H9 (cell line): ENCODE results near the gene AIF1L. TPM values are rescaled to one million over a fixed set of nuclear protein-coding genes. Genes with fewer than 3 reads are reported as not detected.

Source experiments
- DNase-seq: peaks from one replicate; pipeline ENCODE4 v3.0.0-alpha.2; 2017
- H2AFZ ChIP-seq: one replicate; pipeline ENCODE4 v1.6.1; 2013; ENCODE audit warnings: mild to moderate bottlenecking, low read length, control low read depth, moderate library complexity
- H2AK5ac ChIP-seq: 2 replicates; pipeline ENCODE4 v1.6.1; 2013; ENCODE audit warnings: low read length, control low read depth, mixed read lengths; ENCODE audit not compliant: insufficient read length
- H2BK120ac ChIP-seq: one replicate; pipeline ENCODE4 v1.6.1; 2013; ENCODE audit warnings: low read depth, mild to moderate bottlenecking, low read length, control low read depth, inconsistent platforms; ENCODE audit not compliant: poor library complexity, severe bottlenecking
- H2BK12ac ChIP-seq: 2 replicates; pipeline ENCODE4 v1.6.1; 2013; ENCODE audit warnings: low read length, control low read depth, mixed read lengths, low read depth; ENCODE audit not compliant: insufficient read length
- H2BK15ac ChIP-seq: 2 replicates; pipeline ENCODE4 v1.6.1; 2013; ENCODE audit warnings: low read depth, low read length, control low read depth
- H2BK20ac ChIP-seq: one replicate; pipeline ENCODE4 v1.6.1; 2013; ENCODE audit warnings: low read depth, mild to moderate bottlenecking, low read length, control low read depth, inconsistent platforms; ENCODE audit not compliant: poor library complexity, severe bottlenecking
- H2BK5ac ChIP-seq: 2 replicates; pipeline ENCODE4 v1.6.1; 2013; ENCODE audit warnings: low read length, control low read depth, mixed read lengths; ENCODE audit not compliant: insufficient read length
- H3K14ac ChIP-seq: 2 replicates; pipeline ENCODE4 v1.6.1; 2013; ENCODE audit warnings: low read length, control low read depth; ENCODE audit not compliant: insufficient read depth
- H3K18ac ChIP-seq: 2 replicates; pipeline ENCODE4 v1.6.1; 2013; ENCODE audit warnings: low read depth, mild to moderate bottlenecking, mixed read lengths, low read length, control low read depth; ENCODE audit not compliant: insufficient read length
- H3K23ac ChIP-seq: 2 replicates; pipeline ENCODE4 v1.6.1; 2013; ENCODE audit warnings: low read length, control low read depth, mixed read lengths, low read depth; ENCODE audit not compliant: insufficient read length
- H3K23me2 ChIP-seq: 2 replicates; pipeline ENCODE4 v1.6.1; 2013; ENCODE audit warnings: low read depth, mild to moderate bottlenecking, mixed read lengths, low read length, control low read depth; ENCODE audit not compliant: insufficient read length, poor library complexity, severe bottlenecking
- H3K27ac ChIP-seq: 2 replicates; pipeline ENCODE4 v1.5.1; 2013; ENCODE audit warnings: low read length, control low read depth, mixed read lengths, low read depth; ENCODE audit not compliant: insufficient read length
- H3K27me3 ChIP-seq: 2 replicates; pipeline ENCODE4 v1.6.1; 2013; ENCODE audit warnings: low read length, control low read depth, inconsistent platforms; ENCODE audit not compliant: insufficient read depth
- H3K4ac ChIP-seq: 2 replicates; pipeline ENCODE4 v1.6.1; 2013; ENCODE audit warnings: low read depth, mild to moderate bottlenecking, control low read depth, inconsistent platforms, low read length, moderate library complexity
- H3K4me1 ChIP-seq: 2 replicates; pipeline ENCODE4 v1.6.1; 2013; ENCODE audit warnings: low read length, control low read depth, inconsistent platforms; ENCODE audit not compliant: insufficient read depth
- H3K4me2 ChIP-seq: 2 replicates; pipeline ENCODE4 v1.6.1; 2013; ENCODE audit warnings: low read length, control low read depth, mixed read lengths; ENCODE audit not compliant: insufficient read length, insufficient read depth
- H3K56ac ChIP-seq: 2 replicates; pipeline ENCODE4 v1.6.1; 2013; ENCODE audit warnings: low read depth, mild to moderate bottlenecking, mixed read lengths, low read length, control low read depth; ENCODE audit not compliant: insufficient read length
- H3K79me1 ChIP-seq: 2 replicates; pipeline ENCODE4 v1.6.1; 2013; ENCODE audit warnings: low read depth, mild to moderate bottlenecking, moderate library complexity, low read length, control low read depth, inconsistent platforms; ENCODE audit not compliant: insufficient read depth, poor library complexity, severe bottlenecking
- H3K79me2 ChIP-seq: 2 replicates; pipeline ENCODE4 v1.6.1; 2013; ENCODE audit warnings: low read length, control low read depth, inconsistent platforms; ENCODE audit not compliant: insufficient read depth
- H3K9ac ChIP-seq: 2 replicates; pipeline ENCODE4 v1.6.1; 2013; ENCODE audit warnings: low read length, control low read depth, mixed read lengths; ENCODE audit not compliant: insufficient read length; ENCODE audit errors: extremely low read depth
- H3K9me3 ChIP-seq: one replicate; pipeline ENCODE4 v1.6.1; 2013; ENCODE audit warnings: low read depth, low read length, inconsistent platforms; ENCODE audit not compliant: control insufficient read depth
- H3T11ph ChIP-seq: one replicate; pipeline ENCODE4 v1.6.1; 2013; ENCODE audit warnings: mild to moderate bottlenecking, low read length, control low read depth, inconsistent platforms
- H4K20me1 ChIP-seq: one replicate; pipeline ENCODE4 v1.6.1; 2013; ENCODE audit not compliant: control insufficient read depth, insufficient read length, insufficient read depth
- H4K5ac ChIP-seq: 2 replicates; pipeline ENCODE4 v1.6.1; 2013; ENCODE audit warnings: low read depth, mild to moderate bottlenecking, mixed read lengths, low read length, control low read depth; ENCODE audit not compliant: insufficient read length
- H4K8ac ChIP-seq: replicated peaks from 2 replicates; pipeline ENCODE4 v1.6.1; 2013; ENCODE audit warnings: low read length, control low read depth, mixed read lengths, low read depth; ENCODE audit not compliant: insufficient read length
- H4K91ac ChIP-seq: 2 replicates; pipeline ENCODE4 v1.6.1; 2013; ENCODE audit warnings: low read depth, mild to moderate bottlenecking, moderate library complexity, mixed read lengths, low read length, control low read depth; ENCODE audit not compliant: insufficient read length
- H3K27ac Mint-ChIP-seq, 3 experiments: 2 replicates in 2 of 3; 3 replicates in 1 of 3; pipeline ENCODE4 v1.8.0; 2020 to 2021; ENCODE audit warnings: mixed read lengths in 3 of 3, mild to moderate bottlenecking in 1 of 3, moderate library complexity in 1 of 3
- H3K27me3 Mint-ChIP-seq: 2 replicates; pipeline ENCODE4 v1.8.0; 2021; ENCODE audit warnings: low read depth, mild to moderate bottlenecking, moderate library complexity, mixed read lengths
- H3K36me3 Mint-ChIP-seq, 3 experiments: 2 replicates in 2 of 3; 3 replicates in 1 of 3; pipeline ENCODE4 v1.8.0; 2020 to 2021; ENCODE audit warnings: low read depth in 3 of 3, mixed read lengths in 3 of 3; ENCODE audit not compliant: insufficient read depth in 1 of 3
- H3K4me1 Mint-ChIP-seq, 2 experiments: 2 replicates each; pipeline ENCODE4 v1.8.0; 2020; ENCODE audit warnings: mixed read lengths in 2 of 2
- H3K4me3 Mint-ChIP-seq, 2 experiments: 2 replicates in 1 of 2; 3 replicates in 1 of 2; pipeline ENCODE4 v1.8.0; 2020 to 2021; ENCODE audit warnings: mild to moderate bottlenecking in 2 of 2, mixed read lengths in 2 of 2, moderate library complexity in 1 of 2
- H3K9me3 Mint-ChIP-seq, 2 experiments: 2 replicates in 1 of 2; 3 replicates in 1 of 2; pipeline ENCODE4 v1.8.0; 2020; ENCODE audit warnings: mild to moderate bottlenecking in 2 of 2, mixed read lengths in 2 of 2, moderate library complexity in 1 of 2
- CTCF ChIP-seq: fragments of 200-600 bp; sonication (generic); conservative IDR thresholded peaks from 3 replicates; pipeline ENCODE4 v1.8.0; 2021; ENCODE audit warnings: antibody characterized with exemption, mild to moderate bottlenecking
- WGBS: extraction: QIAGEN DNeasy Blood & Tissue Kit; methylation state at CpG from one replicate; pipeline ENCODE4 v1.1.7; 2013; ENCODE audit warnings: missing lambda C conversion rate, low lambda C conversion rate, mixed read lengths; ENCODE audit not compliant: insufficient read length; ENCODE audit errors: extremely low coverage; 5-methylcytosine and 5-hydroxymethylcytosine counted together
- total RNA-seq: library from RNA; stranded (reverse); gene quantifications from 2 replicates; pipeline ENCODE4 v1.2.1, GENCODE V29; 2021

The AIF1L gene
- total RNA-seq, 1 experiment from 2014 or later, result 122 TPM

- Histone ChIP-seq H3K4me1 (no peaks in the 10 kb centered on the region), H3K4me2 (no peak overlapping the region), H3K56ac (no peak overlapping the region), H4K20me1 (no peaks in the 10 kb centered on the region), H2BK12ac (no peak overlapping the region), H3K23ac (no peak overlapping the region), H3K9ac (no peak overlapping the region), H3K23me2 (no peaks in the 10 kb centered on the region), H3K14ac (no peak overlapping the region), H3K27ac (no peak overlapping the region), H3K4ac (no peak overlapping the region), H2BK15ac (no peak overlapping the region), H2AK5ac (no peak overlapping the region), H3K18ac (no peak overlapping the region), H3K9me3 (no peaks in the 10 kb centered on the region), H3K27me3 (no peaks in the 10 kb centered on the region), H3K79me2 (no peaks in the 10 kb centered on the region), H4K91ac (no peak overlapping the region), H2AFZ (no peak overlapping the region), H4K8ac (no peak overlapping the region), H3K79me1 (no peaks in the 10 kb centered on the region), H3T11ph (no peak overlapping the region), H2BK120ac (no peak overlapping the region), H2BK20ac (no peak overlapping the region), H2BK5ac (no peak overlapping the region), H4K5ac (no peak overlapping the region)
- no peak overlapping the region for H3K27ac Mint-ChIP-seq
- H3K4me1 Mint-ChIP-seq, result no peaks in the 10 kb centered on the region
- TF ChIP-seq CTCF, result no peak
- WGBS, result no CpG with 5 or more reads among the region's 1 CpG
- no peak for DNase-seq
- no peaks in the 10 kb centered on the region for H3K9me3 Mint-ChIP-seq
- no peak overlapping the region for H3K4me3 Mint-ChIP-seq
- peaks cover 10 to 74% (median 41%) of the 10 kb centered on the region in 3 experiments; a peak in 6 of 7 replicates for H3K36me3 Mint-ChIP-seq
- no peaks in the 10 kb centered on the region for H3K27me3 Mint-ChIP-seq
These were observed 64.2 kb downstream of the AIF1L start for GRCh38 chr9:131160416-131161112.
